D721Med (cell line): ENCODE data around the gene ITGA1.

Experiments
- DNase-seq: peaks from one replicate; pipeline ENCODE4 v3.0.0; 2011; ENCODE audit warnings: low spot score; ENCODE audit not compliant: insufficient read length
- FAIRE-seq: peaks from 2 replicates; lab custom pipeline; 2011; peaks lifted over from hg19 to GRCh38; lab: Jason Lieb, UNC
- CTCF ChIP-seq: IDR thresholded peaks from 2 replicates; pipeline ENCODE4 v1.5.1; 2012; ENCODE audit warnings: mild to moderate bottlenecking, control low read depth; ENCODE audit not compliant: insufficient read depth; ENCODE audit errors: missing control alignments

Gene ITGA1

DNA sequence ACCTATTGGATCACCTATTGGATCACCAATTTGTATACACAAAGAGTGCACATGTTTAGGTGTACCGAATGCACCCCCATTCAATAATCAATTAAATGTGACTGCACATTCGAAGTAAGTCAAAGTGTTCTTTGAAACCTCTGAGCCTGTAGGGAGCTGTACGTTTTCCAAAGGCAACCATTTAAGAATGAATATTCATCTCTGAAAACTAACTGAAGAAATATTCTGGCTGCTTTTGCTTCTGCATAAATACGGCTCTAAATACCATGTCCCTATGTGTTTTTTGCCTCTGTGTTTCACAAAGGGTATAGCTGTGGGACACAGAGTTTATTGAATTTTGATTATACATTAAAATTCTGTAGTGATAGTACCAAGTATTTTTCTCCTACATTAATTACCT, 95.4 kb downstream of the ITGA1 start:
- TF ChIP-seq CTCF = no peak
- FAIRE-seq (no peak), DNase-seq (no peak)

DNA sequence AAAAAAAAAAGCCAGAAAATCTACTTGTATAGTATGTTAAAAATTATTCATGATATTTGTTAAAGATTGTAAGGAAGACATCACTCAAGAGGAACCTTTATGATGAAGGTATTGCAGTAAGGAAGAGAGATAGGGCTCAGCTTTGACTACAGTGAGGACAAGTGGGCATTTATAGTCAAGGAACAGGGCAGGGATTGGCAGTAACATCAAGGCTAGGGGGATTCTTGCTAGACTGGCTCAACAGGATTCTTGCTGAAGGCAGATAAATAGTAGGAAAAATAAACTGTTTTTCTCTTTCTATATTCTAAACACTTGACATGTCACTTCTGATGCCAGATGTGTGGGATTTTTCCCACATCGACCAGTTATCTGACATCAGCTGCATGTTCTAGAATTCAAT, 96.7 kb downstream of the ITGA1 start:
- DNase-seq = no peak
- no peak for TF ChIP-seq CTCF
- no peak for FAIRE-seq

DNA sequence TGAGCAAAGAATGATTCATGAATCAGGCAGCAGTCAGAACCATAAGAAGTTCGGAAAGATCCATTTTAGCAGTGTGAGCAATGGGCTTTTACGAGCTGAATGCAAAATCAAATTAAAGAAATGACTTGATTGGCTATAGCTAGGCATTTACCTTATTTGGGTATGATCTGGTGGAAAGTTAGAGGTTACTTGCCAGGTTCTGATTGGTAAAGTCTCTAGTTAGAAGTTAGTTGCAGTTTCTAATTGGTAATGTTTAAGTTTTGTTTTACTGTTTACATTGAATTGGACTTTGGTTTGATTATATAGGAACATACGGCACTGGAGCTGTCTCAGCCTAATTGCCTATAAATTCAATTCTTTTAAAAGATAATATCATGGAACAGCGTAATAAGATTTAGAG, 97.9 kb downstream of the ITGA1 start:
- DNase-seq (no peak), FAIRE-seq (no peak)
- no peak for TF ChIP-seq CTCF

DNA sequence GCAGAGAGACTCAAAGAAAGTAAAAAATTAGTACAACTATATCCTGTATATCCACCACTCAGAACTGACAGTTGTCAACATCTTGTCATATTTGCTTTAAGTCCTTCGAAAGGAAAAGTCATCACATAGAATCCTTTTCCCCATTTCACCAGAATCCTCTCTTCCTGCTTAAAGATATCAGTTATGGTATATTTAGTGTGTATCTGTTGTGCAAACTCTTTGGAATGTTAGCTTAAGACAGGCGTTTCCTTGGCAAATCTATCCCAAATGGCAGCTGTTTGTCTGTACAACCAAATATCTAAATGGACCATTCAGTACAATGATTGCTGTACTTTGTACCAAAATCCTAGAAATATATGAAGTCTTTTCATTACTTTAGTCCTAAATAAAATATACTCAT, 98.5 kb downstream of the ITGA1 start:
- TF ChIP-seq CTCF = no peak
- FAIRE-seq = no peak
- DNase-seq = no peak

DNA sequence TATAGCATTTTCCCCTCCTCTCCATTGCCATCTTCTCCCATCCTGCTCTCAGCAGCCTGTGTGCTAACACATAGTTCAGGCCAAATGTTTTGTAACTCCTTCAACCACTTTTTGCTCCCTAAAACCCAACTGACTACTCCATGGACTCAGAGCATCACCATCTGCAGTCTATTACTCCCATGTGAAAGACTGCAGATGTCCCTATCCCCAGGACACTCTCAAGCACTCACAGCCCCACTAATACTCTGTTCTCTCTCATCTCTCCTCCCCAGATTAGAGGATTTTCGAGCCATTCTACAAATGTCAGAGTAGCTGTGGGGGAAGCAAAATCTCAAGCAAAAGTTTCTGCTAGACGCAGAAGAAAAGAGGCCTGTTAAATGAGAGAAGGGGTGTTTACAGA, 99.3 kb downstream of the ITGA1 start:
- no peak for DNase-seq
- no peak for FAIRE-seq
- no peak for TF ChIP-seq CTCF

GRCh38 chr5:52888363-52888762, 100.6 kb downstream of the ITGA1 start:
- TF ChIP-seq CTCF = no peak
- DNase-seq = no peak
- FAIRE-seq = no peak

DNA sequence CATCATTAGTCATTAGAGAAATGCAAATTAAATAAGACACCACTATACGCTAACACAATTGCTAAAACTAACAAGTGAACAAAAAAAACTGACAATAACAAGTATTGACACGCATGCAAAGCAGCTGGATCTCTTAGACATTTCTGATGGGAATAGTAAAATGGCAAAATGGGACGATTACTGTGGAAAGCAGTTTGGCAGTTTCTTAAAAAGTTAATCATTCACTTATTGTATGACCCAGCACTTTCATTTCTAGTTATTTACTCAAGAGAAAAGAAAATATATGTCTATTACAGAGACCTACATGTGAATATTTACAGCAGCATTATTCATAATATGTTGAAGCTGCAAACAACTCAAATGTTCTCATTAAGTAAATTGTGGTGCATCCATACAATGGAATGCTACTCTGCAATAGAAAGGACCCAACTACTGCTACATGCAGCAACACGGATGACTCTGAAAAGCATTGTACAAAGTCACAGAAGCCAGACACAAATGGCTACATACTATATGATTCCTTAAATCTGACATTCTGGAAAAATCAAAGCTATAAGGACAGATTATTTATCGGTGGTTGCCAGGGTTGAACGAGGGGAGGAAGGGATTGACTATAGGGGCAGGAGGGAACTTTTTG, 104.6 kb downstream of the ITGA1 start:
- no peak for DNase-seq
- FAIRE-seq = no peak
- no peak for TF ChIP-seq CTCF
